HCT116 (cell line): Measurements from ENCODE around the gene SLC10A3.

Experiments
- EZH2 ChIP-seq: fragments of 200-600 bp; sonication (generic); IDR thresholded peaks from 2 replicates; pipeline ENCODE4 v1.6.1; 2017; ENCODE audit warnings: antibody characterized with exemption, mixed run types
- EZH2phosphoT487 ChIP-seq: fragments of 200-600 bp; IDR thresholded peaks from 2 replicates; pipeline ENCODE4 v1.6.1; 2018; ENCODE audit warnings: antibody characterized with exemption, borderline replicate concordance
- POLR2A ChIP-seq: IDR thresholded peaks from 2 replicates; pipeline ENCODE4 v1.7.0; 2011; ENCODE audit warnings: borderline replicate concordance; ENCODE audit not compliant: insufficient read depth, insufficient read length; ENCODE audit errors: extremely low read depth
- POLR2AphosphoS5 ChIP-seq: IDR thresholded peaks from 2 replicates; pipeline ENCODE4 v1.6.1; 2011; ENCODE audit warnings: mild to moderate bottlenecking, low read depth, low read length, moderate library complexity
- SIN3A ChIP-seq: IDR thresholded peaks from 2 replicates; pipeline ENCODE4 v1.6.1; 2012; ENCODE audit warnings: low read depth
- ZNF274 ChIP-seq: fragments of 200-500 bp; sonication (Bioruptor generic); IDR thresholded peaks from 2 replicates; pipeline ENCODE4 v1.6.1; 2014; ENCODE audit warnings: mild to moderate bottlenecking, low read depth, low read length, inconsistent platforms
- TF ChIP-seq, protein P1 (sequence below), 3 experiments: fragments of 200-600 bp in 1 of 3; sonication (generic) in 1 of 3; IDR thresholded peaks in 2 of 3; conservative IDR thresholded peaks in 1 of 3; 2 replicates each; pipeline ENCODE4 v1.5.1; 2012 to 2017; ENCODE audit warnings: low read depth in 2 of 3, low read length in 2 of 3, antibody characterized with exemption in 1 of 3, borderline replicate concordance in 1 of 3, control low read depth in 1 of 3, mild to moderate bottlenecking in 1 of 3, mixed read lengths in 1 of 3, mixed run types in 1 of 3, moderate library complexity in 1 of 3; ENCODE audit not compliant: insufficient read depth in 1 of 3

DNA sequence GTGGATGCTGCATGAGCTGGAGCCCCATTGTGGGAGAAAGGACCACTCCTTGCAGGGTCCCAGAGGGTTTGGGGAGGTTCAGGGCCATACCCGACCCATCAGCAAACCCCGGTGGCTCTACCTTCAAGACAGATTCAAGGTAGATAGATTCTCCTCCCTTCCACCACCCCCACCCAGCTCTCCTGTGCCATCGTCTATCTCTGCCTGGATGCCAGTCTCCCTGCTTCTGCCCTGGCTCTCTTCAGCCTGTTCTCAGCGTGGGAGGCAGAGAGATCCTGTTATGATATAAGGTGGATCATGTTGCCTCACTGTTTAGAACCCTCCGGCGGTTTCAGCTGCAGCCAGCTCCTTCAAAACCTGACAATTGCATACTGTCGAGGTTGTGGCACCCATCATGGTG lies 16.7 kb downstream of the SLC10A3 start:
- TF ChIP-seq POLR2AphosphoS5 = no peak
- TF ChIP-seq POLR2A = no peak
- no peak for TF ChIP-seq SIN3A
- TF ChIP-seq, protein P1, sequence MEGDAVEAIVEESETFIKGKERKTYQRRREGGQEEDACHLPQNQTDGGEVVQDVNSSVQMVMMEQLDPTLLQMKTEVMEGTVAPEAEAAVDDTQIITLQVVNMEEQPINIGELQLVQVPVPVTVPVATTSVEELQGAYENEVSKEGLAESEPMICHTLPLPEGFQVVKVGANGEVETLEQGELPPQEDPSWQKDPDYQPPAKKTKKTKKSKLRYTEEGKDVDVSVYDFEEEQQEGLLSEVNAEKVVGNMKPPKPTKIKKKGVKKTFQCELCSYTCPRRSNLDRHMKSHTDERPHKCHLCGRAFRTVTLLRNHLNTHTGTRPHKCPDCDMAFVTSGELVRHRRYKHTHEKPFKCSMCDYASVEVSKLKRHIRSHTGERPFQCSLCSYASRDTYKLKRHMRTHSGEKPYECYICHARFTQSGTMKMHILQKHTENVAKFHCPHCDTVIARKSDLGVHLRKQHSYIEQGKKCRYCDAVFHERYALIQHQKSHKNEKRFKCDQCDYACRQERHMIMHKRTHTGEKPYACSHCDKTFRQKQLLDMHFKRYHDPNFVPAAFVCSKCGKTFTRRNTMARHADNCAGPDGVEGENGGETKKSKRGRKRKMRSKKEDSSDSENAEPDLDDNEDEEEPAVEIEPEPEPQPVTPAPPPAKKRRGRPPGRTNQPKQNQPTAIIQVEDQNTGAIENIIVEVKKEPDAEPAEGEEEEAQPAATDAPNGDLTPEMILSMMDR (IDR thresholded peaks at IDR 0.05 in 2 of 3, conservative IDR thresholded peaks at IDR 0.05 in 1 of 3; ENCODE audit: borderline replicate concordance in 1 of 3, insufficient read depth in 1 of 3, low read depth in 2 of 3, low read length in 2 of 3) = no peak
- TF ChIP-seq ZNF274 = no peak
- no peak for TF ChIP-seq EZH2
- TF ChIP-seq EZH2phosphoT487 = no peak
